IMR-90 (cell line): ENCODE measurements around the gene MMP23B. TPM values are rescaled to one million over a fixed set of nuclear protein-coding genes. Genes with fewer than 3 reads are reported as not detected.

Experiments
- ATAC-seq: fragments of 200-7000 bp; cut with Tn5 transposase; 2 replicates; pipeline ENCODE4 v1.9.1; 2020; ENCODE audit warnings: low read depth, mild to moderate bottlenecking, moderate library complexity
- BruUV-seq: library from RNA; stranded (reverse); fragments of 400-500 nt; replicated peaks from 2 replicates; lab custom pipeline; 2021; lab: Mats Ljungman, UMichigan
- CTCF ChIA-PET: fragments of 300-600 bp; formaldehyde crosslinking; extraction: SDS; loops from one replicate; lab custom pipeline; 2021; ENCODE audit warnings: antibody characterized with exemption; lab: Yijun Ruan, JAX
- POLR2A ChIA-PET: fragments of 300-600 bp; sonication (Branson Sonifier 250); formaldehyde crosslinking; loops from one replicate; lab custom pipeline; 2022; ENCODE audit warnings: antibody characterized with exemption; ENCODE audit not compliant: unreplicated experiment; lab: Charles Lee
- DNase-seq: peaks from one replicate; pipeline ENCODE4 v3.0.0; 2013
- H2AFZ ChIP-seq: replicated peaks from 2 replicates; pipeline ENCODE3; 2013; ENCODE audit warnings: low read length, mild to moderate bottlenecking; ENCODE audit not compliant: poor library complexity
- H2AK5ac ChIP-seq: 2 replicates; pipeline ENCODE4 v1.6.1; 2013; ENCODE audit warnings: low read depth, low read length, inconsistent platforms
- H2AK9ac ChIP-seq: replicated peaks from 2 replicates; pipeline ENCODE3; 2013; ENCODE audit warnings: mild to moderate bottlenecking, low read depth, low read length, moderate library complexity; ENCODE audit not compliant: poor library complexity
- H2BK120ac ChIP-seq: 2 replicates; pipeline ENCODE4 v1.6.1; 2013; ENCODE audit warnings: low read depth, low read length, inconsistent platforms
- H2BK15ac ChIP-seq: 3 replicates; pipeline ENCODE4 v1.6.1; 2013; ENCODE audit warnings: low read depth, low read length, inconsistent platforms
- H2BK20ac ChIP-seq: 2 replicates; pipeline ENCODE4 v1.6.1; 2013; ENCODE audit warnings: low read depth, mild to moderate bottlenecking, inconsistent platforms, low read length, moderate library complexity
- H2BK5ac ChIP-seq: 2 replicates; pipeline ENCODE4 v1.6.1; 2013; ENCODE audit warnings: mild to moderate bottlenecking, low read depth, low read length, inconsistent platforms; ENCODE audit not compliant: poor library complexity, severe bottlenecking
- H3K14ac ChIP-seq: replicated peaks from 2 replicates; pipeline ENCODE4 v1.6.1; 2013; ENCODE audit warnings: low read depth, low read length, inconsistent platforms
- H3K18ac ChIP-seq: 2 replicates; pipeline ENCODE4 v1.6.1; 2013; ENCODE audit warnings: low read depth, low read length, control low read depth
- H3K23ac ChIP-seq: 2 replicates; pipeline ENCODE4 v1.6.1; 2013; ENCODE audit warnings: low read depth, low read length, inconsistent platforms
- H3K27ac ChIP-seq: 2 replicates; pipeline ENCODE4 v1.5.1; 2013; ENCODE audit warnings: mild to moderate bottlenecking, control low read depth, low read length; ENCODE audit not compliant: insufficient read depth
- H3K27me3 ChIP-seq: 2 replicates; pipeline ENCODE4 v1.6.1; 2013; ENCODE audit warnings: low read length; ENCODE audit not compliant: control insufficient read depth, insufficient read depth
- H3K36me3 ChIP-seq: 2 replicates; pipeline ENCODE4 v1.6.1; 2013; ENCODE audit warnings: low read length, mixed read lengths; ENCODE audit not compliant: control insufficient read depth, insufficient read depth
- H3K4ac ChIP-seq: 2 replicates; pipeline ENCODE4 v1.6.1; 2013; ENCODE audit warnings: low read depth, low read length, inconsistent platforms
- H3K4me1 ChIP-seq: 2 replicates; pipeline ENCODE4 v1.6.1; 2013; ENCODE audit warnings: low read length, mixed read lengths; ENCODE audit not compliant: control insufficient read depth, insufficient read depth
- H3K4me2 ChIP-seq: 2 replicates; pipeline ENCODE4 v1.6.1; 2013; ENCODE audit warnings: low read depth, mild to moderate bottlenecking, control low read depth, low read length, moderate library complexity
- H3K4me3 ChIP-seq: 2 replicates; pipeline ENCODE4 v1.5.1; 2013; ENCODE audit warnings: low read depth, mild to moderate bottlenecking, control low read depth, low read length, moderate library complexity; ENCODE audit not compliant: insufficient read depth
- H3K56ac ChIP-seq: 2 replicates; pipeline ENCODE4 v1.6.1; 2013; ENCODE audit warnings: low read length, inconsistent platforms; ENCODE audit not compliant: insufficient read depth; ENCODE audit errors: extremely low read depth
- H3K79me1 ChIP-seq, 2 experiments: 2 replicates each; pipeline ENCODE4 v1.6.1; 2013; ENCODE audit warnings: low read length in 2 of 2, inconsistent platforms in 1 of 2, low read depth in 1 of 2
- H3K9ac ChIP-seq: 2 replicates; pipeline ENCODE4 v1.6.1; 2013; ENCODE audit warnings: low read depth, low read length, control low read depth
- H3K9me1 ChIP-seq: 2 replicates; pipeline ENCODE4 v1.6.1; 2013; ENCODE audit warnings: low read length, inconsistent platforms; ENCODE audit not compliant: insufficient read depth
- H3K9me3 ChIP-seq: 2 replicates; pipeline ENCODE4 v1.6.1; 2013; ENCODE audit warnings: low read length; ENCODE audit not compliant: control insufficient read depth, insufficient read depth
- H4K20me1 ChIP-seq: 2 replicates; pipeline ENCODE4 v1.6.1; 2013; ENCODE audit warnings: low read length, inconsistent platforms; ENCODE audit not compliant: insufficient read depth
- H4K5ac ChIP-seq: 2 replicates; pipeline ENCODE4 v1.6.1; 2013; ENCODE audit warnings: mild to moderate bottlenecking, low read depth, low read length, control low read depth
- H4K8ac ChIP-seq, 2 experiments: 2 replicates each; pipeline ENCODE4 v1.6.1; 2013; ENCODE audit warnings: low read depth in 2 of 2, low read length in 2 of 2, control low read depth in 1 of 2, inconsistent platforms in 1 of 2
- H4K91ac ChIP-seq: 2 replicates; pipeline ENCODE4 v1.6.1; 2013; ENCODE audit warnings: low read depth, low read length, inconsistent platforms; ENCODE audit not compliant: insufficient read depth
- BHLHE40 ChIP-seq: fragments of 150-350 bp; IDR thresholded peaks from 2 replicates; pipeline ENCODE4 v1.6.1; 2016; ENCODE audit warnings: mild to moderate bottlenecking, low read depth, low read length
- CEBPB ChIP-seq: IDR thresholded peaks from 2 replicates; pipeline ENCODE4 v1.6.1; 2012; ENCODE audit warnings: low read depth, low read length, improper control_type of control experiment
- CTCF ChIP-seq: conservative IDR thresholded peaks from 2 replicates; pipeline ENCODE4 v1.5.1; 2012; ENCODE audit warnings: mild to moderate bottlenecking, low read depth, low read length, improper control_type of control experiment
- FOS ChIP-seq: fragments of 150-350 bp; IDR thresholded peaks from 2 replicates; pipeline ENCODE4 v1.6.1; 2016; ENCODE audit warnings: low read depth, low read length
- MAFK ChIP-seq: IDR thresholded peaks from 2 replicates; pipeline ENCODE4 v1.6.1; 2012; ENCODE audit warnings: low read depth, low read length, improper control_type of control experiment
- MAZ ChIP-seq: IDR thresholded peaks from 2 replicates; pipeline ENCODE4 v1.6.1; 2012; ENCODE audit warnings: low read depth, mild to moderate bottlenecking, low read length, improper control_type of control experiment, moderate library complexity, borderline replicate concordance
- MXI1 ChIP-seq: IDR thresholded peaks from 2 replicates; pipeline ENCODE4 v1.6.1; 2012; ENCODE audit warnings: low read depth, mild to moderate bottlenecking, low read length, moderate library complexity, borderline replicate concordance
- NFE2L2 ChIP-seq: fragments of 150-350 bp; IDR thresholded peaks from 2 replicates; pipeline ENCODE4 v1.6.1; 2016; ENCODE audit warnings: low read depth, mild to moderate bottlenecking, low read length
- POLR2A ChIP-seq: IDR thresholded peaks from 2 replicates; pipeline ENCODE4 v1.6.1; 2012; ENCODE audit warnings: mild to moderate bottlenecking, low read depth, low read length
- RAD21 ChIP-seq: IDR thresholded peaks from 2 replicates; pipeline ENCODE4 v1.6.1; 2012; ENCODE audit warnings: low read length, improper control_type of control experiment
- RCOR1 ChIP-seq: IDR thresholded peaks from 2 replicates; pipeline ENCODE4 v1.6.1; 2012; ENCODE audit warnings: mild to moderate bottlenecking, low read length, improper control_type of control experiment; ENCODE audit not compliant: insufficient replicate concordance
- SMC3 ChIP-seq: fragments of 150-350 bp; IDR thresholded peaks from 2 replicates; pipeline ENCODE4 v1.6.1; 2016; ENCODE audit warnings: low read depth, mild to moderate bottlenecking, antibody characterized with exemption, low read length, moderate library complexity
- WGBS, 2 experiments: methylation state at CpG; one replicate each; pipeline versions ENCODE4 v1.1.5 to v1.1.7; 2013; ENCODE audit warnings: missing lambda C conversion rate in 2 of 2; ENCODE audit not compliant: insufficient read length in 1 of 2; ENCODE audit errors: extremely low coverage in 2 of 2; 5-methylcytosine and 5-hydroxymethylcytosine counted together
- dilution Hi-C: fragments of 300-500 bp; cut with HindIII; formaldehyde crosslinking; loops from one replicate; pipeline ENCODE4 v1.14.3; 2018; ENCODE audit warnings: low sequenced_read_pairs; ENCODE audit not compliant: unreplicated experiment
- in situ Hi-C: fragments of 300-500 bp; cut with MboI; formaldehyde crosslinking; loops from 3 replicates; pipeline ENCODE4 v1.14.3; 2019; ENCODE audit warnings: low sequenced_read_pairs, inconsistent platforms, mixed read lengths
- intact Hi-C: fragments of 100-400 bp; cut with micrococcal nuclease; formaldehyde crosslinking; loops from 2 replicates; pipeline ENCODE4 v1.10.0; 2022
- polyA plus RNA-seq, 3 experiments: library from polyadenylated mRNA; depleted of rRNA; stranded (reverse); fragments of >200 nt; gene quantifications; 2 replicates each; pipeline ENCODE4 v1.2.3, GENCODE V29; 2012; ENCODE audit warnings: low replicate concordance in 1 of 3
- total RNA-seq: library from RNA; depleted of rRNA; stranded (reverse); fragments of >200 nt; gene quantifications from 2 replicates; pipeline ENCODE4 v1.2.3, GENCODE V29; 2012
- TF ChIP-seq, protein P1 (sequence below): fragments of 150-350 bp; IDR thresholded peaks from 2 replicates; pipeline ENCODE4 v1.6.1; 2016; ENCODE audit warnings: low read depth, mild to moderate bottlenecking, low read length, moderate library complexity, borderline replicate concordance

Gene MMP23B
- total and polyA plus RNA-seq, 2 of the 4 experiments (the other 2 are of a cell fraction) = 1.1 to 5.4 TPM

GRCh38 chr1:1613509-1614082 is 18.4 kb upstream of the MMP23B start:
- Histone ChIP-seq H2AFZ (no peak overlapping the region), H4K20me1 (peaks cover 31% of the 10 kb centered on the region), H2AK9ac (no peak overlapping the region), H3K18ac (no peak overlapping the region), H4K5ac (no peak overlapping the region), H3K27ac (no peak overlapping the region), H2BK120ac (no peak overlapping the region), H3K9me1 (peaks cover 11% of the 10 kb centered on the region; the same call in 1 of the 2 replicates), H4K8ac (peak overlapping the region in 1 of 2 experiments; percentile 26; a peak in 1 of 4 replicates), H3K14ac (peak overlapping the region; percentile 72; the same call in 1 of the 2 replicates), H3K56ac (no peak overlapping the region), H3K4me3 (0 out of 2 replicates have a peak overlapping the region, but pooled peaks have one; percentile 71), H2AK5ac (peak overlapping the region; percentile 40; the same call in 1 of the 2 replicates), H2BK20ac (no peak overlapping the region), H4K91ac (peak overlapping the region; percentile 34; the same call in 1 of the 2 replicates), H3K23ac (0 out of 2 replicates have a peak overlapping the region, but pooled peaks have one; percentile 8), H3K4me1 (peaks cover 7% of the 10 kb centered on the region), H3K4ac (no peak overlapping the region), H2BK15ac (no peak overlapping the region), H3K36me3 (peaks cover 8% of the 10 kb centered on the region; the same call in 1 of the 2 replicates), H3K9ac (peak overlapping the region; percentile 24; the same call in 1 of the 2 replicates), H3K9me3 (no peaks in the 10 kb centered on the region), H3K79me1 (peaks cover 19 to 44% of the 10 kb centered on the region in 2 experiments; a peak in 3 of 4 replicates), H2BK5ac (no peak overlapping the region), H3K27me3 (no peaks in the 10 kb centered on the region), H3K4me2 (peak overlapping the region; percentile 27)
- dilution Hi-C loops = no loop called here
- ATAC-seq (no peak), DNase-seq (no peak)
- in situ Hi-C loops = no loop called here
- WGBS, 2 experiments = 81% methylated on average over 7 of the region's 11 CpGs; no CpG with 5 or more reads in 1 of the 2 experiments
- BruUV-seq = TSS peak; percentile 51
- TF ChIP-seq RAD21 = no peak
- no peak for TF ChIP-seq FOS
- TF ChIP-seq, protein P1, sequence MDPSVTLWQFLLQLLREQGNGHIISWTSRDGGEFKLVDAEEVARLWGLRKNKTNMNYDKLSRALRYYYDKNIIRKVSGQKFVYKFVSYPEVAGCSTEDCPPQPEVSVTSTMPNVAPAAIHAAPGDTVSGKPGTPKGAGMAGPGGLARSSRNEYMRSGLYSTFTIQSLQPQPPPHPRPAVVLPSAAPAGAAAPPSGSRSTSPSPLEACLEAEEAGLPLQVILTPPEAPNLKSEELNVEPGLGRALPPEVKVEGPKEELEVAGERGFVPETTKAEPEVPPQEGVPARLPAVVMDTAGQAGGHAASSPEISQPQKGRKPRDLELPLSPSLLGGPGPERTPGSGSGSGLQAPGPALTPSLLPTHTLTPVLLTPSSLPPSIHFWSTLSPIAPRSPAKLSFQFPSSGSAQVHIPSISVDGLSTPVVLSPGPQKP = no peak
- TF ChIP-seq MAFK = no peak
- no peak for TF ChIP-seq POLR2A
- TF ChIP-seq CEBPB = no peak
- TF ChIP-seq NFE2L2 = no peak
- TF ChIP-seq SMC3 = no peak
- no peak for TF ChIP-seq BHLHE40
- TF ChIP-seq MAZ = no peak
- TF ChIP-seq MXI1 = no peak
- no peak for TF ChIP-seq RCOR1
- no peak for TF ChIP-seq CTCF
- POLR2A ChIA-PET = interaction anchor here (0.6 kb wide), 1 partner anchor 11 kb away, joined by 3 read pairs; no protein-coding TSS in a partner anchor
- intact Hi-C loops = loop anchor here (2.0 kb wide), 1 partner anchor 45 kb away; the partner anchor contains the start of gene CDK11B
- CTCF ChIA-PET = no interaction called here
